Measurements from ENCODE around the gene ZNF558. TPM values are rescaled to one million over a fixed set of nuclear protein-coding genes. Genes with fewer than 3 reads are reported as not detected.

ZNF558 gene
- total and polyA plus RNA-seq, 2 experiments from 2014 or later: 3.5 to 5.7 TPM

DNA sequence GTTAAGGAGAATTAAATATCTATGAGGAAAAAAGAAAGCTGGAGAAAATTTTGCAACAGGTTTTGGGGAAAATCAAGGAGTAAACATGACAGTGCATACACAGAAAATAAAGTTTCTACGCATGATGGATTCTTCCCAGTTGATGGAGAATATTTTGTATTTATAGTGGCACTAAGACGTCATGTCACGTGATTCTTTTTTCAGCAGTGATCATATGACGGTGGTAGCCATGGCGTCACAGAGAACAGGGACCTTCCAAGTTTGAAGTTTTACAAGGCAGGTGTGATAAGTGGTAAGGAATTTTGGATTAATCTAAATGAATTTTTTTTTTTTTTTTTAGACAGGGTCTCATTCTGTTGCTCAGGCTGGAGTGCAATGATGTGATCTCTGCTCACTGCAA lies 8.6 kb upstream of the ZNF558 start (continued):
- TF ChIP-seq JUNB (IDR thresholded peaks at IDR 0.05; ENCODE audit: unreplicated experiment): no peak
- TF ChIP-seq, protein P1, sequence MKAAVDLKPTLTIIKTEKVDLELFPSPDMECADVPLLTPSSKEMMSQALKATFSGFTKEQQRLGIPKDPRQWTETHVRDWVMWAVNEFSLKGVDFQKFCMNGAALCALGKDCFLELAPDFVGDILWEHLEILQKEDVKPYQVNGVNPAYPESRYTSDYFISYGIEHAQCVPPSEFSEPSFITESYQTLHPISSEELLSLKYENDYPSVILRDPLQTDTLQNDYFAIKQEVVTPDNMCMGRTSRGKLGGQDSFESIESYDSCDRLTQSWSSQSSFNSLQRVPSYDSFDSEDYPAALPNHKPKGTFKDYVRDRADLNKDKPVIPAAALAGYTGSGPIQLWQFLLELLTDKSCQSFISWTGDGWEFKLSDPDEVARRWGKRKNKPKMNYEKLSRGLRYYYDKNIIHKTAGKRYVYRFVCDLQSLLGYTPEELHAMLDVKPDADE (IDR thresholded peaks at IDR 0.05): no peak

DNA sequence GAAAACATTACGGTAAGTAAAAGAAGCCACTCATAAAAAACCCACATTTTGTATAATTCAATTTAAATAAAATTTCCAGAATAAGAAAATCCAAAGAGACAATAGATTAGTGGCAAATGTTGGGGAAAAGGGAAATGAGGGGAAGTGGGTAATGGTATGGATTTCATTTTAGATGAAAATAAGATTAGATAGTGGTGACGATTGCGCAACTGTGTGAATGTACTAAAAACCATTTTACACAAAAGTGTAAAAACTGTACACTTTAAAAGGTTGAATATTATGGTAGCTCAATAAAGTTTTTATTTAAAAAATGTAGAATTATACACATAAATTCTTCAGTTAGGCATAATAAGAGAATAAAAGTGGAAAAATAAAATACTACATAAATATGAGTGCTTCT lies 3.8 kb upstream of the ZNF558 start:
- no peak for DNase-seq (ENCODE audit: low spot score)
- H3K4me1 Mint-ChIP-seq: no peaks in the 10 kb centered on the region
- H3K4me3 Mint-ChIP-seq: no peak overlapping the region
- Histone ChIP-seq H3K4me3 (no peak overlapping the region), H3K27me3 (ENCODE audit: insufficient read depth) (no peaks in the 10 kb centered on the region), H4K20me1 (replicated peaks; ENCODE audit: insufficient read depth) (no peaks in the 10 kb centered on the region), H2AFZ (no peak overlapping the region), H3K79me2 (replicated peaks; ENCODE audit: insufficient read depth) (no peaks in the 10 kb centered on the region), H3F3A (replicated peaks; ENCODE audit: low read depth) (no peaks in the 10 kb centered on the region), H3K9me2 (ENCODE audit: insufficient read depth) (no peaks in the 10 kb centered on the region), H3K36me3 (ENCODE audit: insufficient read depth) (no peaks in the 10 kb centered on the region), H3K27ac (ENCODE audit: low read depth) (no peak overlapping the region), H3K4me1 (ENCODE audit: insufficient read depth) (no peaks in the 10 kb centered on the region), H3K4me2 (no peak overlapping the region)
- TF ChIP-seq NANOG (IDR thresholded peaks at IDR 0.05; ENCODE audit: borderline replicate concordance): no peak
- TF ChIP-seq ZNF114 (CRISPR knock-in tag; IDR thresholded peaks at IDR 0.05): no peak
- TF ChIP-seq, protein P1 (IDR thresholded peaks at IDR 0.05): no peak
- TF ChIP-seq EZH2phosphoT487 (IDR thresholded peaks at IDR 0.05; ENCODE audit: unreplicated experiment): no peak
- no peak for TF ChIP-seq CREB1 (CRISPR knock-in tag; IDR thresholded peaks at IDR 0.05; ENCODE audit: low read depth)
- H3K27me3 Mint-ChIP-seq (ENCODE audit: insufficient read depth, low read depth, poor library complexity): peaks cover 2% of the 10 kb centered on the region
- H3K36me3 Mint-ChIP-seq (ENCODE audit: low read depth): peaks cover 54% of the 10 kb centered on the region
- ATAC-seq: no peak
- H3K9me3 Mint-ChIP-seq: peaks cover 92% of the 10 kb centered on the region
- H3K27ac Mint-ChIP-seq: no peak overlapping the region

DNA sequence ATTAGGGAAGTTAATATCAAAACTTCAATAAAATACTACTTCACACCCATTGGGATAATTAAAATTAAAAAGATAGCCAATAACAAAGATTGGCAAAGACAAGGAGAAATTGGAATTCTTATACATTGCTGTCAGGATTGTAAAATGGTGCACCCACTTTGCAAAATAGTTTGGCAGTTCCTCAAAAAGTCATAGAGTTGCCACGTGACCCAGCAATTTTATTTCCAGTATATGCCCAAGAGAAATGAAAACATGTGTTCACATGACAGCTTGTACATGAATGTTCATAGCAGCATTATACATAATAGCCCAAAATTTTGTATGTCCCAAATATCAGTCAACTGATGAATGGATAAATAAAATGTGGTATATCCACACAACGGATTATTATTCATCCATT lies 3.3 kb upstream of the ZNF558 start:
- H3K27me3 ChIP-seq (ENCODE audit: insufficient read depth): no peaks in the 10 kb centered on the region
- H3K79me2 ChIP-seq (replicated peaks; ENCODE audit: insufficient read depth): no peaks in the 10 kb centered on the region
- H3K36me3 ChIP-seq (ENCODE audit: insufficient read depth): no peaks in the 10 kb centered on the region
- DNase-seq (ENCODE audit: low spot score) (no peak), ATAC-seq (no peak)
- no peaks in the 10 kb centered on the region for H3K9me2 ChIP-seq (ENCODE audit: insufficient read depth)
- H3K4me3 ChIP-seq: no peak overlapping the region
- H3K27ac ChIP-seq (ENCODE audit: low read depth): no peak overlapping the region
- H3K9me3 Mint-ChIP-seq: peaks cover 92% of the 10 kb centered on the region
- no peaks in the 10 kb centered on the region for H3K4me1 ChIP-seq (ENCODE audit: insufficient read depth)
- no peak overlapping the region for H3K27ac Mint-ChIP-seq
- H3K4me2 ChIP-seq: no peak overlapping the region
- no peaks in the 10 kb centered on the region for H3K4me1 Mint-ChIP-seq
- peaks cover 2% of the 10 kb centered on the region for H3K27me3 Mint-ChIP-seq (ENCODE audit: insufficient read depth, low read depth, poor library complexity)
- no peak overlapping the region for H3K4me3 Mint-ChIP-seq
- H3K36me3 Mint-ChIP-seq (ENCODE audit: low read depth): peaks cover 50% of the 10 kb centered on the region
- no peaks in the 10 kb centered on the region for H4K20me1 ChIP-seq (replicated peaks; ENCODE audit: insufficient read depth)
- no peaks in the 10 kb centered on the region for H3F3A ChIP-seq (replicated peaks; ENCODE audit: low read depth)
- no peak overlapping the region for H2AFZ ChIP-seq
- TF ChIP-seq EZH2phosphoT487 (IDR thresholded peaks at IDR 0.05; ENCODE audit: unreplicated experiment): no peak
- TF ChIP-seq, protein P2, sequence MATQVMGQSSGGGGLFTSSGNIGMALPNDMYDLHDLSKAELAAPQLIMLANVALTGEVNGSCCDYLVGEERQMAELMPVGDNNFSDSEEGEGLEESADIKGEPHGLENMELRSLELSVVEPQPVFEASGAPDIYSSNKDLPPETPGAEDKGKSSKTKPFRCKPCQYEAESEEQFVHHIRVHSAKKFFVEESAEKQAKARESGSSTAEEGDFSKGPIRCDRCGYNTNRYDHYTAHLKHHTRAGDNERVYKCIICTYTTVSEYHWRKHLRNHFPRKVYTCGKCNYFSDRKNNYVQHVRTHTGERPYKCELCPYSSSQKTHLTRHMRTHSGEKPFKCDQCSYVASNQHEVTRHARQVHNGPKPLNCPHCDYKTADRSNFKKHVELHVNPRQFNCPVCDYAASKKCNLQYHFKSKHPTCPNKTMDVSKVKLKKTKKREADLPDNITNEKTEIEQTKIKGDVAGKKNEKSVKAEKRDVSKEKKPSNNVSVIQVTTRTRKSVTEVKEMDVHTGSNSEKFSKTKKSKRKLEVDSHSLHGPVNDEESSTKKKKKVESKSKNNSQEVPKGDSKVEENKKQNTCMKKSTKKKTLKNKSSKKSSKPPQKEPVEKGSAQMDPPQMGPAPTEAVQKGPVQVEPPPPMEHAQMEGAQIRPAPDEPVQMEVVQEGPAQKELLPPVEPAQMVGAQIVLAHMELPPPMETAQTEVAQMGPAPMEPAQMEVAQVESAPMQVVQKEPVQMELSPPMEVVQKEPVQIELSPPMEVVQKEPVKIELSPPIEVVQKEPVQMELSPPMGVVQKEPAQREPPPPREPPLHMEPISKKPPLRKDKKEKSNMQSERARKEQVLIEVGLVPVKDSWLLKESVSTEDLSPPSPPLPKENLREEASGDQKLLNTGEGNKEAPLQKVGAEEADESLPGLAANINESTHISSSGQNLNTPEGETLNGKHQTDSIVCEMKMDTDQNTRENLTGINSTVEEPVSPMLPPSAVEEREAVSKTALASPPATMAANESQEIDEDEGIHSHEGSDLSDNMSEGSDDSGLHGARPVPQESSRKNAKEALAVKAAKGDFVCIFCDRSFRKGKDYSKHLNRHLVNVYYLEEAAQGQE (IDR thresholded peaks at IDR 0.05; ENCODE audit: unreplicated experiment): no peak
- no peak for TF ChIP-seq JUNB (IDR thresholded peaks at IDR 0.05; ENCODE audit: unreplicated experiment)
- TF ChIP-seq EZH2 (IDR thresholded peaks at IDR 0.05; ENCODE audit: low read depth, unreplicated experiment): no peak
- TF ChIP-seq ZNF331 (CRISPR knock-in tag; IDR thresholded peaks at IDR 0.05; ENCODE audit: low read depth): no peak
- TF ChIP-seq POLR2AphosphoS5 (IDR thresholded peaks at IDR 0.05; ENCODE audit: low read depth): no peak
- TF ChIP-seq, protein P3, sequence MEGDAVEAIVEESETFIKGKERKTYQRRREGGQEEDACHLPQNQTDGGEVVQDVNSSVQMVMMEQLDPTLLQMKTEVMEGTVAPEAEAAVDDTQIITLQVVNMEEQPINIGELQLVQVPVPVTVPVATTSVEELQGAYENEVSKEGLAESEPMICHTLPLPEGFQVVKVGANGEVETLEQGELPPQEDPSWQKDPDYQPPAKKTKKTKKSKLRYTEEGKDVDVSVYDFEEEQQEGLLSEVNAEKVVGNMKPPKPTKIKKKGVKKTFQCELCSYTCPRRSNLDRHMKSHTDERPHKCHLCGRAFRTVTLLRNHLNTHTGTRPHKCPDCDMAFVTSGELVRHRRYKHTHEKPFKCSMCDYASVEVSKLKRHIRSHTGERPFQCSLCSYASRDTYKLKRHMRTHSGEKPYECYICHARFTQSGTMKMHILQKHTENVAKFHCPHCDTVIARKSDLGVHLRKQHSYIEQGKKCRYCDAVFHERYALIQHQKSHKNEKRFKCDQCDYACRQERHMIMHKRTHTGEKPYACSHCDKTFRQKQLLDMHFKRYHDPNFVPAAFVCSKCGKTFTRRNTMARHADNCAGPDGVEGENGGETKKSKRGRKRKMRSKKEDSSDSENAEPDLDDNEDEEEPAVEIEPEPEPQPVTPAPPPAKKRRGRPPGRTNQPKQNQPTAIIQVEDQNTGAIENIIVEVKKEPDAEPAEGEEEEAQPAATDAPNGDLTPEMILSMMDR (conservative IDR thresholded peaks at IDR 0.05; ENCODE audit: low read depth in 2 of 2): no peak
- TF ChIP-seq, protein P1 (IDR thresholded peaks at IDR 0.05): no peak
- TF ChIP-seq CREB1 (CRISPR knock-in tag; IDR thresholded peaks at IDR 0.05; ENCODE audit: low read depth): no peak
- TF ChIP-seq ZNF114 (CRISPR knock-in tag; IDR thresholded peaks at IDR 0.05): no peak

Data from GM23338 (cell line).